ENCODE results near the gene LSM12.

Gene LSM12

GRCh38 chr17:43984521-43984920 is 82.0 kb downstream of the LSM12 start:
- no peak for TF ChIP-seq CTCF (IDR thresholded peaks at IDR 0.05; ENCODE audit: low read depth, low read length)
- DNase-seq (ENCODE audit: extremely low read depth, low read depth) = no peak

Data from AG09319 (cell line).